GM11168 (cell line): Measurements from ENCODE around the gene TPST2.

Source experiments
- in situ Hi-C: fragments of 300-500 bp; cut with MboI; formaldehyde crosslinking; loops from one replicate; pipeline ENCODE4 v1.12.0; 2022; ENCODE audit warnings: low sequenced_read_pairs; ENCODE audit not compliant: unreplicated experiment

Gene TPST2

GRCh38 chr22:26559961-26560575 lies 29.9 kb downstream of the TPST2 start:
- in situ Hi-C loops: no loop called here

- in situ Hi-C loops: no loop called here
These were observed 31.6 kb downstream of the TPST2 start for GRCh38 chr22:26558248-26558895.

GRCh38 chr22:26556904-26557303 lies 33.0 kb downstream of the TPST2 start:
- in situ Hi-C loops: no loop called here

GRCh38 chr22:26555478-26555877 lies 34.5 kb downstream of the TPST2 start:
- in situ Hi-C loops: no loop called here

GRCh38 chr22:26554956-26555355 lies 35.0 kb downstream of the TPST2 start:
- in situ Hi-C loops: no loop called here

GRCh38 chr22:26553056-26553752 lies 36.7 kb downstream of the TPST2 start:
- in situ Hi-C loops: no loop called here

GRCh38 chr22:26552466-26552865 lies 37.5 kb downstream of the TPST2 start:
- in situ Hi-C loops: no loop called here

GRCh38 chr22:26551568-26551967 lies 38.4 kb downstream of the TPST2 start:
- in situ Hi-C loops: no loop called here

GRCh38 chr22:26550498-26551033 lies 39.4 kb downstream of the TPST2 start:
- in situ Hi-C loops: no loop called here

GRCh38 chr22:26549902-26550497 lies 39.9 kb downstream of the TPST2 start:
- in situ Hi-C loops: no loop called here

- in situ Hi-C loops: no loop called here
These were observed 40.9 kb downstream of the TPST2 start for GRCh38 chr22:26548984-26549383.

- in situ Hi-C loops: no loop called here
These were observed 41.6 kb downstream of the TPST2 start for GRCh38 chr22:26548303-26548702.

- in situ Hi-C loops: no loop called here
These were observed 42.1 kb downstream of the TPST2 start for GRCh38 chr22:26547837-26548236.

GRCh38 chr22:26547426-26547825 lies 42.5 kb downstream of the TPST2 start:
- in situ Hi-C loops: no loop called here

GRCh38 chr22:26546282-26546681 lies 43.6 kb downstream of the TPST2 start:
- in situ Hi-C loops: no loop called here

- in situ Hi-C loops: no loop called here
These were observed 44.1 kb downstream of the TPST2 start for GRCh38 chr22:26545827-26546226.

GRCh38 chr22:26545385-26545784 lies 44.5 kb downstream of the TPST2 start:
- in situ Hi-C loops: no loop called here

- in situ Hi-C loops: no loop called here
These were observed 45.4 kb downstream of the TPST2 start for GRCh38 chr22:26544489-26544888.

- in situ Hi-C loops: no loop called here
These were observed 47.1 kb downstream of the TPST2 start for GRCh38 chr22:26542831-26543230.

- in situ Hi-C loops: no loop called here
These were observed 48.6 kb downstream of the TPST2 start for GRCh38 chr22:26541167-26541819.
